Measurements from ENCODE around the gene MCC.

DNA sequence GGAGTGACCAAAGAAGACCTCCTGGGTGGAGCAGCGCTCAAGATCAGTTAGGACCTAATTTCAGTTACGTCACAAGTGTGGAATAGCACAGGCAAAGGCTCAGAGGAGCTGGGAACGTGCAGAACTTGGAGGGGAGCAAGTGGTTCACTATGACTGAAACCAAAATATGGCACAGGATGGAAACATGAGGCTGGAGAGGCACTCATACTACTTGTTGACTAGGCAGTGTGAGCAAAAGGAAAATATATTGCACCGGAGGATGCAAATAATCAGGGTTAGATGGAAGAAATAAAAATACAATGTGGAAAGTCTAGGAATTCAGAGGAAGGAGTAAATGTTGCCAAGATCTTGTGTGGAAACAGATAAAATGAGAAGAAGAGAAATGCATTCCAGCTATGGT, 363.3 kb downstream of the MCC start:
- TF ChIP-seq EZH2 (IDR thresholded peaks at IDR 0.05), result no peak
- TF ChIP-seq, protein P1, sequence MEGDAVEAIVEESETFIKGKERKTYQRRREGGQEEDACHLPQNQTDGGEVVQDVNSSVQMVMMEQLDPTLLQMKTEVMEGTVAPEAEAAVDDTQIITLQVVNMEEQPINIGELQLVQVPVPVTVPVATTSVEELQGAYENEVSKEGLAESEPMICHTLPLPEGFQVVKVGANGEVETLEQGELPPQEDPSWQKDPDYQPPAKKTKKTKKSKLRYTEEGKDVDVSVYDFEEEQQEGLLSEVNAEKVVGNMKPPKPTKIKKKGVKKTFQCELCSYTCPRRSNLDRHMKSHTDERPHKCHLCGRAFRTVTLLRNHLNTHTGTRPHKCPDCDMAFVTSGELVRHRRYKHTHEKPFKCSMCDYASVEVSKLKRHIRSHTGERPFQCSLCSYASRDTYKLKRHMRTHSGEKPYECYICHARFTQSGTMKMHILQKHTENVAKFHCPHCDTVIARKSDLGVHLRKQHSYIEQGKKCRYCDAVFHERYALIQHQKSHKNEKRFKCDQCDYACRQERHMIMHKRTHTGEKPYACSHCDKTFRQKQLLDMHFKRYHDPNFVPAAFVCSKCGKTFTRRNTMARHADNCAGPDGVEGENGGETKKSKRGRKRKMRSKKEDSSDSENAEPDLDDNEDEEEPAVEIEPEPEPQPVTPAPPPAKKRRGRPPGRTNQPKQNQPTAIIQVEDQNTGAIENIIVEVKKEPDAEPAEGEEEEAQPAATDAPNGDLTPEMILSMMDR (IDR thresholded peaks at IDR 0.05), result no peak
- TF ChIP-seq EZH2phosphoT487 (IDR thresholded peaks at IDR 0.05), result no peak
